Vagina (tissue), 2 donors: ENCODE results near the gene EPAS1. TPM values are rescaled to one million over a fixed set of nuclear protein-coding genes. Genes with fewer than 3 reads are reported as not detected.

ENCODE experiments used
- DNase-seq, 2 donors: peaks; one replicate each; pipeline ENCODE4 v3.0.0-alpha.2; 2017; ENCODE audit errors: extremely low spot score in 2 of 2
- H3K27ac ChIP-seq: fragments of 200-600 bp; sonication (generic); one replicate; pipeline ENCODE4 v1.5.1; 2019
- H3K27me3 ChIP-seq: fragments of 200-600 bp; sonication (generic); one replicate; pipeline ENCODE4 v1.5.1; 2019
- H3K36me3 ChIP-seq, 2 donors: fragments of 200-600 bp; sonication (generic); one replicate each; pipeline ENCODE4 v1.5.1; 2017 to 2019
- H3K4me1 ChIP-seq: fragments of 200-600 bp; sonication (generic); one replicate; pipeline ENCODE4 v1.5.1; 2019
- H3K4me3 ChIP-seq, 2 donors: fragments of 200-600 bp; sonication (generic); 1 replicate in 1 of 2; 2 replicates in 1 of 2; pipeline ENCODE4 v1.5.1; 2016 to 2019
- H3K9me3 ChIP-seq: fragments of 200-600 bp; sonication (generic); one replicate; pipeline ENCODE4 v1.5.1; 2019
- CTCF ChIP-seq, 3 experiments: fragments of 450-650 bp in 2 of 3; fragments of 200-600 bp in 1 of 3; sonication (generic) in 1 of 3; IDR thresholded peaks; one replicate each; pipeline ENCODE4 v1.5.1; 2017 to 2019; ENCODE audit warnings: antibody characterized with exemption in 3 of 3, mild to moderate bottlenecking in 2 of 3, moderate library complexity in 2 of 3
- POLR2A ChIP-seq, 2 donors: fragments of 450-650 bp; IDR thresholded peaks; one replicate each; pipeline ENCODE4 v1.6.1; 2017; ENCODE audit warnings: antibody characterized with exemption in 2 of 2, mild to moderate bottlenecking in 2 of 2, moderate library complexity in 2 of 2
- POLR2AphosphoS5 ChIP-seq, 2 donors: sonication (generic); formaldehyde crosslinking; IDR thresholded peaks; one replicate each; pipeline ENCODE4 v1.9.0; 2017; ENCODE audit warnings: antibody characterized with exemption in 2 of 2, mild to moderate bottlenecking in 2 of 2, low read depth in 1 of 2; ENCODE audit not compliant: insufficient read depth in 1 of 2
- intact Hi-C: fragments of 100-400 bp; cut with DNase I; formaldehyde crosslinking; loops from one replicate; pipeline ENCODE4 v1.15.1; 2023
- total RNA-seq: library from RNA; depleted of rRNA; stranded (reverse); fragments of >200 nt; gene quantifications from one replicate; pipeline ENCODE4 v1.2.3, GENCODE V29; 2016

The EPAS1 gene
- total RNA-seq, 1 donor from 2014 or later = 222 TPM

GRCh38 chr2:46294176-46294836, 2.9 kb upstream of the EPAS1 start:
- intact Hi-C loops = loop anchor here (10.0 kb wide), 2 partner anchors 70 to 230 kb away; no protein-coding TSS in a partner anchor
- Histone ChIP-seq H3K27me3 (no peaks in the 10 kb centered on the region), H3K9me3 (no peaks in the 10 kb centered on the region), H3K27ac (no peak overlapping the region), H3K4me3 (no peak overlapping the region), H3K4me1 (peaks cover 11% of the 10 kb centered on the region), H3K36me3 (no peaks in the 10 kb centered on the region)
- no peak for DNase-seq
- no peak for TF ChIP-seq POLR2AphosphoS5 (IDR thresholded peaks at IDR 0.05; ENCODE audit: insufficient read depth in 1 of 2, low read depth in 1 of 2)
- peak in 2 of 3 experiments; percentile 23 to 35 for TF ChIP-seq CTCF (IDR thresholded peaks at IDR 0.05)

DNA sequence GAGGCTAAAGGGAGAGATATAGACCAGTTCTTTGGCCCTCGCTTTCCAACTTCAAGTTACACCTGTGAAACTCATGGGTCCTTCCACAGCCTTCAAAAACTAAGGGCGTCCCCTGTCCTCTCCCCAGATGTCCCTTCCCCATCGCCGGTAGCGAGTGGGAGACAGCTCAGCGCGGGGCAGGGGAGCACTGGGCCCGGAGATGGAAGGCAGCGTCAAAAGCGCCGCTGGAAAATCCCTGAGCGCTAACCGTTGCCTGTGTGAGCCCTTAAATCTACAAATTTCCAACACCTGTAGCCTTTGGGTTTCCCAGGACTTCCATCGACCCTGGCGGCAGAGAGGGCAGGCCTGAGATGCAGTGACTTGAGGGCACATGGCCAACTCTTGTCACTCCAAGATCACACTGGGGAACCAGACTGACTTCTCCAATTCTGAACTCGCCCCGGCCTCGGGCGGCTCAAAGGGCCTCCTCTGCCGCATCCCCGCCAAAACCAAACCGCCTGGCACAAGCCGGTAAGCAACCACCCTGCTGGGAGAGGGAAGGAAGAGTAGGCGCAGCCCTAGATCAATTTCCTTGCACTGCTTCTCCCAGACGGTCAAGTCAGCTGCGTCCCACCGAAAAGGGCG, 879 bp upstream of the EPAS1 start:
- Histone ChIP-seq H3K27me3 (no peaks in the 10 kb centered on the region), H3K36me3 (no peaks in the 10 kb centered on the region), H3K4me1 (peaks cover 23% of the 10 kb centered on the region), H3K4me3 (peak overlapping the region; percentile 73 to 94), H3K9me3 (no peaks in the 10 kb centered on the region), H3K27ac (peak overlapping the region; percentile 93)
- intact Hi-C loops = loop anchor here (10.0 kb wide), 2 partner anchors 68 to 232 kb away; no protein-coding TSS in a partner anchor
- TF ChIP-seq CTCF (IDR thresholded peaks at IDR 0.05) (no peak), POLR2AphosphoS5 (IDR thresholded peaks at IDR 0.05; ENCODE audit: insufficient read depth in 1 of 2, low read depth in 1 of 2) (peak in 1 of 2 donors; percentile 21)
- no peak for DNase-seq

DNA sequence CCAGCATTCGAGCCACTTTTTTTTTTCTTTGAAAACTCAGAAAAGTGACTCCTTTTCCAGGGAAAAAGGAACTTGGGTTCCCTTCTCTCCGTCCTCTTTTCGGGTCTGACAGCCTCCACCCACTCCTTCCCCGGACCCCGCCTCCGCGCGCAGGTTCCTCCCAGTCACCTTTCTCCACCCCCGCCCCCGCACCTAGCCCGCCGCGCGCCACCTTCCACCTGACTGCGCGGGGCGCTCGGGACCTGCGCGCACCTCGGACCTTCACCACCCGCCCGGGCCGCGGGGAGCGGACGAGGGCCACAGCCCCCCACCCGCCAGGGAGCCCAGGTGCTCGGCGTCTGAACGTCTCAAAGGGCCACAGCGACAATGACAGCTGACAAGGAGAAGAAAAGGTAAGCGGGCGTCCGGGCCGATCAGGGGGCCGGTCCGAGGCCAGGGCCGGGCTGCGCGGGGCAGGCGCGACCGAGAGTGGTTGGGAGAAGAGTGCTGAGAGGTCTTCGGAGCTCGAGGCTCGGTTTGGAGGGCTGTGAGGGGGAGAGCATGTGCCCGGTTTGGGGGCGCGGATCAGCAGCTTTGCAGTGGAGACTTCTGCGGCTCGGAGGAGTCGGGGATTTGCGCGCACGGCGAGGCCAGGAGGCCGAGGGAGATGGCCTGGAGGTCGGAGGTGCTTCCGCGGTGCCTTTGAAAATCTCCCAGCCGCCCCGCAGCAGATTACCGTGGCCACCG, 502 bp downstream of the EPAS1 start:
- Histone ChIP-seq H3K4me1 (peaks cover 23% of the 10 kb centered on the region), H3K27me3 (no peaks in the 10 kb centered on the region), H3K9me3 (no peaks in the 10 kb centered on the region), H3K36me3 (no peaks in the 10 kb centered on the region), H3K27ac (peak overlapping the region; percentile 97), H3K4me3 (peak overlapping the region; percentile 73 to 94)
- TF ChIP-seq CTCF (IDR thresholded peaks at IDR 0.05) (no peak), POLR2AphosphoS5 (IDR thresholded peaks at IDR 0.05; ENCODE audit: insufficient read depth in 1 of 2, low read depth in 1 of 2) (peak in 1 of 2 donors; percentile 51), POLR2A (IDR thresholded peaks at IDR 0.05) (peak in 1 of 2 donors; percentile 9)
- intact Hi-C loops = loop anchor here (10.0 kb wide), 2 partner anchors 67 to 233 kb away; no protein-coding TSS in a partner anchor
- DNase-seq = no peak

- TF ChIP-seq CTCF (IDR thresholded peaks at IDR 0.05) = no peak
- no peak for TF ChIP-seq POLR2AphosphoS5 (IDR thresholded peaks at IDR 0.05; ENCODE audit: insufficient read depth in 1 of 2, low read depth in 1 of 2)
- peak overlapping the region; percentile 73 to 94 for H3K4me3 ChIP-seq
- H3K36me3 ChIP-seq = no peaks in the 10 kb centered on the region
- DNase-seq = no peak
- H3K27ac ChIP-seq = peak overlapping the region; percentile 97
- no peaks in the 10 kb centered on the region for H3K27me3 ChIP-seq
- peaks cover 25% of the 10 kb centered on the region for H3K4me1 ChIP-seq
- no peaks in the 10 kb centered on the region for H3K9me3 ChIP-seq
- intact Hi-C loops = loop anchor here (10.0 kb wide), 2 partner anchors 67 to 233 kb away; no protein-coding TSS in a partner anchor
Observed at GRCh38 chr2:46298272-46298521, 990 bp downstream of the EPAS1 start.
